ENCODE measurements around the gene GLOD4. TPM values are rescaled to one million over a fixed set of nuclear protein-coding genes. Genes with fewer than 3 reads are reported as not detected.

GLOD4 gene
- polyA plus RNA-seq, 1 experiment = 42.2 TPM

DNA sequence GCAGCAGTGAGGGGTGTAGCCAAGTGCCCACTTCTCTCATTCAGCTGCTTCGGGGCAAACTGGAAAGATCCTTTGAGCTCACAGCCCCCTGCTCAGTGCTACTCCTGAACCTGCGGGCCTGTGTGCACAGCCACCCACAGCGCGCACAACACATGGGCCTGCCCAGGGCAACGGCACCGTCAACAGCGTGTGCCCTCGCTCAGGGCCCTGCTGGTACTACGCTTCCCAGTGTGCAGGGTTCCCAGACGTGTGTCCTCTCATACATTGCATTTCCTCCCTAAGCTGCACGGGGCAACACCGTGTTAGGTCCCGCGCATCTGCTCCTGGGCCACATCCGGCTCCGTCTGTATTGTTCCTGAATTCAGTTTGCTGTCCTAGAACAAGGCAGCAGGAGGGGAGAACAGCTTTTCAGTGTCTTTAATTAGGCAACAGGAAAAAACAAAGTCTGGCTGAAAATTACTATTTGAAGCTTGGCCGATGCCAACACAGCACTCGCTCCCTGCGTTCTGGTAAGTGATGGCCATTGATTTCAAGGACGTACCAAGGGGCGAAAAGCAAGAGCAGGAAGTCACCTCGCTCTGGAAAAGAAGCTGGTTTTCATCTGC lies 15.3 kb upstream of the GLOD4 start:
- H3K27me3 ChIP-seq (ENCODE audit: control insufficient read depth, insufficient read depth, low read length) = no peaks in the 10 kb centered on the region
- ChIA-PET POLR2A (no interaction called here), CTCF (interaction anchor here (1.2 kb wide), 1 partner anchor 184 kb away, joined by 3 read pairs; no protein-coding TSS in a partner anchor)
- no peak overlapping the region for H3K4me3 ChIP-seq (ENCODE audit: low read depth, low read length)
- no peak for DNase-seq (ENCODE audit: low read depth, low spot score)
- TF ChIP-seq, protein P1, sequence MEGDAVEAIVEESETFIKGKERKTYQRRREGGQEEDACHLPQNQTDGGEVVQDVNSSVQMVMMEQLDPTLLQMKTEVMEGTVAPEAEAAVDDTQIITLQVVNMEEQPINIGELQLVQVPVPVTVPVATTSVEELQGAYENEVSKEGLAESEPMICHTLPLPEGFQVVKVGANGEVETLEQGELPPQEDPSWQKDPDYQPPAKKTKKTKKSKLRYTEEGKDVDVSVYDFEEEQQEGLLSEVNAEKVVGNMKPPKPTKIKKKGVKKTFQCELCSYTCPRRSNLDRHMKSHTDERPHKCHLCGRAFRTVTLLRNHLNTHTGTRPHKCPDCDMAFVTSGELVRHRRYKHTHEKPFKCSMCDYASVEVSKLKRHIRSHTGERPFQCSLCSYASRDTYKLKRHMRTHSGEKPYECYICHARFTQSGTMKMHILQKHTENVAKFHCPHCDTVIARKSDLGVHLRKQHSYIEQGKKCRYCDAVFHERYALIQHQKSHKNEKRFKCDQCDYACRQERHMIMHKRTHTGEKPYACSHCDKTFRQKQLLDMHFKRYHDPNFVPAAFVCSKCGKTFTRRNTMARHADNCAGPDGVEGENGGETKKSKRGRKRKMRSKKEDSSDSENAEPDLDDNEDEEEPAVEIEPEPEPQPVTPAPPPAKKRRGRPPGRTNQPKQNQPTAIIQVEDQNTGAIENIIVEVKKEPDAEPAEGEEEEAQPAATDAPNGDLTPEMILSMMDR (IDR thresholded peaks at IDR 0.05; ENCODE audit: low read depth, low read length) = no peak
- no peak overlapping the region for H3K27ac ChIP-seq (ENCODE audit: low read depth, low read length)
- no peaks in the 10 kb centered on the region; the same call in 1 of the 2 replicates for H3K9me3 ChIP-seq (ENCODE audit: control insufficient read depth, insufficient read depth, low read length)

DNA sequence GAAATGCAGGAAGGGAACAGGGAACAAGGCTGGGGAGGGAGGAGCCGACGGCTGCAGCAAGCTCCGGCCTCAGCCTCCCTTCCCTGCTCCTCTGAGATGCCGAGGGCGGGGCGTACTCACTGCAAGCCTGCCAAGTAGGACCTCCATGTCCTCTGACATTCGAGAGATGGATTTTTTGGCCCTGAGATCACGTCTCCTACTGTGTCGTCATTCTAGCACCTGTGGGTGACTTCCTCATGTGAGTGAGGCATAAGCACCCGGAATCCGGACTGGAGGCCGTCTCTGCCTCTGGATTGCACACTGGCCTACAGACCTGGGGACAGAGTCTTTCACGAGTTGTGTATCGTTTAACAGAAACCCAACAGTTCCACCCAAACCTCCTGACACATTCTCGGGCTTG lies 14.5 kb upstream of the GLOD4 start:
- H3K4me3 ChIP-seq (ENCODE audit: low read depth, low read length) = no peak overlapping the region
- no peaks in the 10 kb centered on the region for H3K27me3 ChIP-seq (ENCODE audit: control insufficient read depth, insufficient read depth, low read length)
- H3K27ac ChIP-seq (ENCODE audit: low read depth, low read length) = no peak overlapping the region
- TF ChIP-seq, protein P1 (IDR thresholded peaks at IDR 0.05; ENCODE audit: low read depth, low read length) = no peak
- no peak for DNase-seq (ENCODE audit: low read depth, low spot score)
- ChIA-PET POLR2A (no interaction called here), CTCF (interaction anchor here (1.2 to 1.8 kb wide), 3 partner anchors 184 to 203 kb away, joined by 3 to 14 read pairs (median 6); no protein-coding TSS in a partner anchor)
- H3K9me3 ChIP-seq (ENCODE audit: control insufficient read depth, insufficient read depth, low read length) = no peaks in the 10 kb centered on the region; the same call in 1 of the 2 replicates

- Histone ChIP-seq H3K27me3 (ENCODE audit: control insufficient read depth, insufficient read depth, low read length) (no peaks in the 10 kb centered on the region), H3K4me3 (ENCODE audit: low read depth, low read length) (no peak overlapping the region), H3K9me3 (ENCODE audit: control insufficient read depth, insufficient read depth, low read length) (no peaks in the 10 kb centered on the region; the same call in 1 of the 2 replicates), H3K27ac (ENCODE audit: low read depth, low read length) (peak overlapping the region; percentile 39)
- ChIA-PET CTCF (interaction anchor here (0.6 to 1.8 kb wide), 4 partner anchors 21 to 261 kb away, joined by 4 to 14 read pairs (median 6); no protein-coding TSS in a partner anchor), POLR2A (interaction anchor here (0.9 to 1.1 kb wide), 2 partner anchors 185 to 201 kb away, joined by 3 read pairs; partner anchors contain the start of gene TIMM22)
- DNase-seq (ENCODE audit: low read depth, low spot score) = no peak
- TF ChIP-seq, protein P1 (IDR thresholded peaks at IDR 0.05; ENCODE audit: low read depth, low read length) = no peak
Observed at GRCh38 chr17:795721-796120, 13.6 kb upstream of the GLOD4 start.

- no peaks in the 10 kb centered on the region for H3K27me3 ChIP-seq (ENCODE audit: control insufficient read depth, insufficient read depth, low read length)
- DNase-seq (ENCODE audit: low read depth, low spot score) = no peak
- CTCF ChIA-PET = interaction anchor here (0.6 to 1.8 kb wide), 4 partner anchors 22 to 261 kb away, joined by 4 to 14 read pairs (median 6); no protein-coding TSS in a partner anchor
- H3K9me3 ChIP-seq (ENCODE audit: control insufficient read depth, insufficient read depth, low read length) = no peaks in the 10 kb centered on the region; the same call in 1 of the 2 replicates
- H3K4me3 ChIP-seq (ENCODE audit: low read depth, low read length) = no peak overlapping the region
- peak overlapping the region; percentile 39 for H3K27ac ChIP-seq (ENCODE audit: low read depth, low read length)
- POLR2A ChIA-PET = interaction anchor here (0.8 to 1.1 kb wide), 3 partner anchors 185 to 202 kb away, joined by 3 read pairs; partner anchors contain the start of genes NXN and TIMM22
- TF ChIP-seq, protein P1 (IDR thresholded peaks at IDR 0.05; ENCODE audit: low read depth, low read length) = no peak
Observed at GRCh38 chr17:795276-795675, 13.2 kb upstream of the GLOD4 start.

GRCh38 chr17:794876-795275 lies 12.8 kb upstream of the GLOD4 start:
- Histone ChIP-seq H3K4me3 (ENCODE audit: low read depth, low read length) (no peak overlapping the region), H3K27ac (ENCODE audit: low read depth, low read length) (peak overlapping the region; percentile 39), H3K9me3 (ENCODE audit: control insufficient read depth, insufficient read depth, low read length) (no peaks in the 10 kb centered on the region; the same call in 1 of the 2 replicates), H3K27me3 (ENCODE audit: control insufficient read depth, insufficient read depth, low read length) (no peaks in the 10 kb centered on the region)
- POLR2A ChIA-PET = interaction anchor here (0.8 to 1.2 kb wide), 4 partner anchors 185 to 202 kb away, joined by 3 read pairs; partner anchors contain the start of genes NXN and TIMM22
- peak; percentile 6 for DNase-seq (ENCODE audit: low read depth, low spot score)
- TF ChIP-seq, protein P1 (IDR thresholded peaks at IDR 0.05; ENCODE audit: low read depth, low read length) = peak; percentile 56
- CTCF ChIA-PET = interaction anchor here (1.5 to 1.8 kb wide), 3 partner anchors 186 to 261 kb away, joined by 5 to 14 read pairs (median 6); no protein-coding TSS in a partner anchor
